Measurements from ENCODE around the gene WDR62. TPM values are rescaled to one million over a fixed set of nuclear protein-coding genes. Genes with fewer than 3 reads are reported as not detected.

Gene WDR62
- total and polyA plus RNA-seq, 2 donors (not counting 3 experiments of a cell fraction or from before 2014, with no cell fraction given): 8.0 to 13.4 TPM

- Histone ChIP-seq H3K9ac (replicated peaks; ENCODE audit: extremely low read depth, insufficient read depth, low read length) (no peak overlapping the region), H3K4me3 (replicated peaks in 1 of 3; ENCODE audit: insufficient read depth in 1 of 3, low read depth in 1 of 3, low read length in 3 of 3) (peak overlapping the region in 1 of 3 experiments; percentile 20), H3K9me1 (replicated peaks; ENCODE audit: control insufficient read depth, extremely low read depth, insufficient read depth, low read length) (no peaks in the 10 kb centered on the region), H3K9me3 (replicated peaks; ENCODE audit: control insufficient read depth, insufficient read depth, low read length) (no peaks in the 10 kb centered on the region), H3K4me2 (ENCODE audit: insufficient read depth, low read length) (peak overlapping the region; percentile 34), H3K36me3 (ENCODE audit: control insufficient read depth in 2 of 2, extremely low read depth in 1 of 2, insufficient read depth in 2 of 2, low read length in 2 of 2) (no peaks in the 10 kb centered on the region), H3K27ac (ENCODE audit: insufficient read depth, low read depth, low read length) (no peak overlapping the region), H2AFZ (ENCODE audit: low read depth, low read length) (peak overlapping the region; percentile 75), H3K79me2 (ENCODE audit: control insufficient read depth, insufficient read depth, low read length) (no peaks in the 10 kb centered on the region), H3K27me3 (ENCODE audit: control insufficient read depth in 2 of 2, insufficient read depth in 2 of 2, low read length in 2 of 2) (no peaks in the 10 kb centered on the region), H4K20me1 (replicated peaks; ENCODE audit: control insufficient read depth, extremely low read depth, insufficient read depth, low read length) (no peaks in the 10 kb centered on the region), H3K4me1 (ENCODE audit: control insufficient read depth, extremely low read depth, insufficient read depth, low read length) (peaks cover 14% of the 10 kb centered on the region)
- POLR2A ChIA-PET: no interaction called here
- dilution Hi-C loops (cut with MboI; ENCODE audit: extremely low pct_ligation_motif_present, low sequenced_read_pairs) (no loop called here), intact Hi-C loops (cut with micrococcal nuclease) (no loop called here)
- no TSS peak for BruUV-seq (replicated peaks)
- FAIRE-seq (no peak), DNase-seq (ENCODE audit: low read depth, low spot score) (no peak)
- no peak for TF ChIP-seq FOS (IDR thresholded peaks at IDR 0.05; ENCODE audit: borderline replicate concordance, insufficient read depth, low read length)
- TF ChIP-seq, protein P1, sequence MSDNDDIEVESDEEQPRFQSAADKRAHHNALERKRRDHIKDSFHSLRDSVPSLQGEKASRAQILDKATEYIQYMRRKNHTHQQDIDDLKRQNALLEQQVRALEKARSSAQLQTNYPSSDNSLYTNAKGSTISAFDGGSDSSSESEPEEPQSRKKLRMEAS (IDR thresholded peaks at IDR 0.05; ENCODE audit: insufficient read depth, insufficient read length): no peak
- no peak for TF ChIP-seq MYC (IDR thresholded peaks at IDR 0.05; ENCODE audit: low read depth, low read length)
- TF ChIP-seq, protein P2, sequence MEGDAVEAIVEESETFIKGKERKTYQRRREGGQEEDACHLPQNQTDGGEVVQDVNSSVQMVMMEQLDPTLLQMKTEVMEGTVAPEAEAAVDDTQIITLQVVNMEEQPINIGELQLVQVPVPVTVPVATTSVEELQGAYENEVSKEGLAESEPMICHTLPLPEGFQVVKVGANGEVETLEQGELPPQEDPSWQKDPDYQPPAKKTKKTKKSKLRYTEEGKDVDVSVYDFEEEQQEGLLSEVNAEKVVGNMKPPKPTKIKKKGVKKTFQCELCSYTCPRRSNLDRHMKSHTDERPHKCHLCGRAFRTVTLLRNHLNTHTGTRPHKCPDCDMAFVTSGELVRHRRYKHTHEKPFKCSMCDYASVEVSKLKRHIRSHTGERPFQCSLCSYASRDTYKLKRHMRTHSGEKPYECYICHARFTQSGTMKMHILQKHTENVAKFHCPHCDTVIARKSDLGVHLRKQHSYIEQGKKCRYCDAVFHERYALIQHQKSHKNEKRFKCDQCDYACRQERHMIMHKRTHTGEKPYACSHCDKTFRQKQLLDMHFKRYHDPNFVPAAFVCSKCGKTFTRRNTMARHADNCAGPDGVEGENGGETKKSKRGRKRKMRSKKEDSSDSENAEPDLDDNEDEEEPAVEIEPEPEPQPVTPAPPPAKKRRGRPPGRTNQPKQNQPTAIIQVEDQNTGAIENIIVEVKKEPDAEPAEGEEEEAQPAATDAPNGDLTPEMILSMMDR (IDR thresholded peaks at IDR 0.05; ENCODE audit: extremely low read depth in 1 of 2, insufficient read depth in 1 of 2, low read depth in 1 of 2, low read length in 2 of 2): no peak
- CTCF ChIA-PET: interaction anchor here (2.0 kb wide), 1 partner anchor 118 kb away, joined by 4 read pairs; no protein-coding TSS in a partner anchor
Observed at GRCh38 chr19:36009633-36010379, 44.9 kb upstream of the WDR62 start.

All from endothelial cell of umbilical vein (primary cell).